HepG2 (cell line): ENCODE results near the gene CYP27A1. TPM values are rescaled to one million over a fixed set of nuclear protein-coding genes. Genes with fewer than 3 reads are reported as not detected.

Experiments used
- ATAC-seq: fragments of 200-7000 bp; cut with Tn5 transposase; 3 replicates; pipeline ENCODE4 v1.9.1; 2020; ENCODE audit warnings: mild to moderate bottlenecking, moderate library complexity
- BruUV-seq: library from RNA; stranded (reverse); fragments of 400-500 nt; replicated peaks from 2 replicates; lab custom pipeline; 2021; lab: Mats Ljungman, UMichigan
- CTCF ChIA-PET: fragments of 300-600 bp; formaldehyde crosslinking; extraction: SDS; loops from one replicate; lab custom pipeline; 2021; ENCODE audit warnings: low total read pairs, inconsistent platforms, low intra/inter-chr PET ratio; lab: Yijun Ruan, JAX
- POLR2A ChIA-PET: fragments of 350-600 bp; sonication (Branson Sonifier 250); formaldehyde crosslinking; loops from one replicate; lab custom pipeline; 2020; ENCODE audit warnings: antibody characterized with exemption, inconsistent platforms; lab: Yijun Ruan, JAX
- DNase-seq: peaks from one replicate; pipeline ENCODE4 v3.0.0-alpha.2; 2015; ENCODE audit warnings: low spot score
- FAIRE-seq: peaks from 3 replicates; lab custom pipeline; 2011; peaks lifted over from hg19 to GRCh38; lab: Jason Lieb, UNC
- H2AFZ ChIP-seq: one replicate; pipeline ENCODE4 v1.6.1; 2011; ENCODE audit warnings: low read length, inconsistent platforms
- H3K27ac ChIP-seq: fragments of 300-600 bp; 3 replicates; pipeline ENCODE4 v1.8.0; 2011; ENCODE audit warnings: mixed run types, mild to moderate bottlenecking, mixed read lengths, low read length, inconsistent platforms; ENCODE audit not compliant: insufficient read depth; ENCODE audit errors: extremely low read length
- H3K27me3 ChIP-seq, 2 experiments: fragments of 200-600 bp in 1 of 2; 2 replicates in 1 of 2; 3 replicates in 1 of 2; pipeline versions ENCODE4 v1.6.0 to v1.8.0; 2011; ENCODE audit warnings: low read length in 2 of 2, mild to moderate bottlenecking in 2 of 2, moderate library complexity in 2 of 2, inconsistent platforms in 1 of 2; ENCODE audit not compliant: insufficient read depth in 2 of 2, control insufficient read depth in 1 of 2
- H3K36me3 ChIP-seq, 2 experiments: fragments of 200-600 bp in 1 of 2; replicated peaks in 1 of 2; 2 replicates in 1 of 2; 3 replicates in 1 of 2; pipeline versions ENCODE4 v1.5.1 to v1.8.0; 2011; ENCODE audit warnings: low read length in 2 of 2, inconsistent platforms in 1 of 2; ENCODE audit not compliant: insufficient read depth in 2 of 2, control insufficient read depth in 1 of 2
- H3K4me1 ChIP-seq: 2 replicates; pipeline ENCODE4 v1.5.1; 2012; ENCODE audit warnings: low read length, inconsistent platforms; ENCODE audit not compliant: insufficient read depth
- H3K4me2 ChIP-seq: 2 replicates; pipeline ENCODE4 v1.6.0; 2011; ENCODE audit warnings: low read depth, low read length, inconsistent platforms
- H3K4me3 ChIP-seq, 3 experiments: fragments of 200-600 bp in 1 of 3; sonication (generic), shearing (Covaris generic) in 1 of 3; replicated peaks in 1 of 3; 2 replicates each; pipeline ENCODE4 v1.5.1; 2011 to 2016; ENCODE audit warnings: low read length in 3 of 3, inconsistent platforms in 2 of 3, low read depth in 2 of 3, mild to moderate bottlenecking in 2 of 3, control low read depth in 1 of 3, mixed read lengths in 1 of 3; ENCODE audit not compliant: insufficient read depth in 1 of 3
- H3K79me2 ChIP-seq: one replicate; pipeline ENCODE4 v1.6.1; 2011; ENCODE audit warnings: low read length, inconsistent platforms; ENCODE audit not compliant: insufficient read depth
- H3K9ac ChIP-seq: 2 replicates; pipeline ENCODE4 v1.6.0; 2011; ENCODE audit warnings: mild to moderate bottlenecking, low read depth, low read length, inconsistent platforms; ENCODE audit not compliant: insufficient read depth
- H3K9me3 ChIP-seq: 2 replicates; pipeline ENCODE4 v1.5.1; 2012; ENCODE audit warnings: mild to moderate bottlenecking, low read length
- H4K20me1 ChIP-seq: 2 replicates; pipeline ENCODE4 v1.6.0; 2011; ENCODE audit warnings: inconsistent platforms, mild to moderate bottlenecking, low read length, moderate library complexity; ENCODE audit not compliant: insufficient read depth
- AGO1 ChIP-seq: fragments of 200-400 bp; formaldehyde crosslinking; IDR thresholded peaks from 2 replicates; pipeline ENCODE4 v1.6.1; 2017; ENCODE audit warnings: mild to moderate bottlenecking, low read depth, low read length, moderate library complexity; ENCODE audit not compliant: poor library complexity, severe bottlenecking
- ARNT ChIP-seq: fragments of 450-650 bp; IDR thresholded peaks from 2 replicates; pipeline ENCODE4 v1.6.1; 2017
- ATM ChIP-seq: fragments of 450-650 bp; IDR thresholded peaks from 2 replicates; pipeline ENCODE4 v1.7.1; 2017; ENCODE audit warnings: mild to moderate bottlenecking, borderline replicate concordance
- CENPX ChIP-seq: sonication (generic); formaldehyde crosslinking; IDR thresholded peaks from 2 replicates; pipeline ENCODE4 v1.9.0; 2021; ENCODE audit warnings: mild to moderate bottlenecking, missing genetic modification reagents, moderate library complexity
- GTF2F1 ChIP-seq: fragments of 150-350 bp; IDR thresholded peaks from 2 replicates; pipeline ENCODE4 v1.6.1; 2014; ENCODE audit warnings: low read length
- RBFOX2 ChIP-seq: fragments of 200-400 bp; formaldehyde crosslinking; IDR thresholded peaks from 2 replicates; pipeline ENCODE4 v1.6.1; 2017; ENCODE audit warnings: low read depth, mild to moderate bottlenecking, low read length
- ZNF451 ChIP-seq: sonication (generic); formaldehyde crosslinking; IDR thresholded peaks from 2 replicates; pipeline ENCODE4 v1.5.0; 2020; ENCODE audit warnings: mild to moderate bottlenecking, missing genetic modification reagents
- ZNF614 ChIP-seq: IDR thresholded peaks from 2 replicates; pipeline ENCODE4 v1.6.1; 2018; ENCODE audit warnings: missing biosample characterization, missing genetic modification reagents, inconsistent platforms, borderline replicate concordance
- WGBS: methylation state at CpG from one replicate; pipeline ENCODE4 v1.1.6; 2017; ENCODE audit warnings: low lambda C conversion rate; 5-methylcytosine and 5-hydroxymethylcytosine counted together
- in situ Hi-C: cut with HindIII; loops from 2 replicates; pipeline ENCODE4 v1.10.0; 2017; ENCODE audit warnings: low pct_unique_long_range_greater_than_20kb; ENCODE audit not compliant: extremely low pct_ligation_motif_present
- intact Hi-C: fragments of 100-400 bp; cut with micrococcal nuclease; formaldehyde crosslinking; loops from one replicate; pipeline ENCODE4 v1.10.0; 2022; ENCODE audit not compliant: unreplicated experiment
- polyA plus RNA-seq, 8 experiments: library from polyadenylated mRNA; depleted of rRNA in 3 of 8; stranded (reverse) in 7 of 8; unstranded in 1 of 8; fragments of >200 nt; fragmentation: Illumina TruSeq in 4 of 8; extraction: Trizol in 4 of 8; gene quantifications; 2 replicates each; pipeline versions ENCODE4 v1.2.1 to v1.2.3, GENCODE V29; 2011 to 2016; ENCODE audit warnings: low read depth in 4 of 8, missing spikeins in 1 of 8, mixed read lengths in 1 of 8; ENCODE audit not compliant: insufficient read depth in 1 of 8
- total RNA-seq, 5 experiments: library from RNA; depleted of rRNA; stranded (reverse); fragments of >200 nt; fragmentation: Illumina TruSeq; extraction: Trizol; gene quantifications; 2 replicates each; pipeline ENCODE4 v1.2.3, GENCODE V29; 2016; ENCODE audit warnings: low read depth in 1 of 5
- TF ChIP-seq, protein P1 (sequence below): sonication (generic); formaldehyde crosslinking; IDR thresholded peaks from 2 replicates; pipeline ENCODE4 v1.8.1; 2023; ENCODE audit warnings: mild to moderate bottlenecking, missing genetic modification reagents
- TF ChIP-seq, protein P2 (sequence below): IDR thresholded peaks from 2 replicates; pipeline ENCODE4 v1.6.1; 2016; ENCODE audit warnings: low read depth, missing genetic modification reagents, missing compliant biosample characterization
- TF ChIP-seq, protein P3 (sequence below): sonication (generic); formaldehyde crosslinking; IDR thresholded peaks from 2 replicates; pipeline ENCODE4 v1.4.0; 2020; ENCODE audit warnings: missing genetic modification reagents

CYP27A1 gene
- total and polyA plus RNA-seq, 2 of the 13 experiments (the other 11 are each of a cell fraction or from before 2014, with no cell fraction given) = 157 to 266 TPM

DNA sequence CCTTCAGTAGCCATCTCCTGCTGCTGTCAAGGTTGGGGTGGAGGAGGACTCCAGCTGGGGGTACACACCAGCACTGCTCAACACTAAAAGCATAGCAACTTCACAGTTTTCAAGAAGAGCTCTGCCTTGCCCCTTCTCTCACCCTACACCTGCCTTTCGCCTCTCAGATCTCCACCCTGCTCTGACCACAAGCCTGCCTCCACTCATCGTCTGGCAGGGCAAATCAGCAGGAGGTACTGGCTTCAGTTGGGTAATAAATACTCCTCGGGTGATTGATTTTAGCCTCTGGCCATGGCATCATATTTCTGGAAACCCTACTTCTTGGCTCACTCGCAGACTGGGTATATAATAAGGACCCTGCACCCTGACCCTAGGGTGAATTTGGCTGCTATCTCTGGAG lies 52.7 kb downstream of the CYP27A1 start:
- peaks cover 12 to 82% of the 10 kb centered on the region in 2 experiments; a peak in 4 of 5 replicates for H3K27me3 ChIP-seq
- no peaks in the 10 kb centered on the region for H4K20me1 ChIP-seq
- in situ Hi-C loops = loop anchor here (25.0 kb wide), 1 partner anchor 97 kb away; no protein-coding TSS in a partner anchor
- no peak overlapping the region for H2AFZ ChIP-seq
- H3K9me3 ChIP-seq = no peaks in the 10 kb centered on the region
- no peaks in the 10 kb centered on the region for H3K36me3 ChIP-seq
- no peaks in the 10 kb centered on the region for H3K79me2 ChIP-seq
- ATAC-seq (no peak), FAIRE-seq (no peak), DNase-seq (no peak)
- no TSS peak for BruUV-seq
- H3K4me2 ChIP-seq = no peak overlapping the region
- intact Hi-C loops = no loop called here
- H3K9ac ChIP-seq = no peak overlapping the region
- no peak for TF ChIP-seq ATM
- TF ChIP-seq CENPX (CRISPR knock-in tag) = no peak
- no peak for TF ChIP-seq ARNT
- TF ChIP-seq RBFOX2 = no peak
- TF ChIP-seq, protein P1, sequence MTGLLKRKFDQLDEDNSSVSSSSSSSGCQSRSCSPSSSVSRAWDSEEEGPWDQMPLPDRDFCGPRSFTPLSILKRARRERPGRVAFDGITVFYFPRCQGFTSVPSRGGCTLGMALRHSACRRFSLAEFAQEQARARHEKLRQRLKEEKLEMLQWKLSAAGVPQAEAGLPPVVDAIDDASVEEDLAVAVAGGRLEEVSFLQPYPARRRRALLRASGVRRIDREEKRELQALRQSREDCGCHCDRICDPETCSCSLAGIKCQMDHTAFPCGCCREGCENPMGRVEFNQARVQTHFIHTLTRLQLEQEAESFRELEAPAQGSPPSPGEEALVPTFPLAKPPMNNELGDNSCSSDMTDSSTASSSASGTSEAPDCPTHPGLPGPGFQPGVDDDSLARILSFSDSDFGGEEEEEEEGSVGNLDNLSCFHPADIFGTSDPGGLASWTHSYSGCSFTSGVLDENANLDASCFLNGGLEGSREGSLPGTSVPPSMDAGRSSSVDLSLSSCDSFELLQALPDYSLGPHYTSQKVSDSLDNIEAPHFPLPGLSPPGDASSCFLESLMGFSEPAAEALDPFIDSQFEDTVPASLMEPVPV (CRISPR knock-in tag) = no peak
- no peak for TF ChIP-seq ZNF451 (CRISPR knock-in tag)
- no peak for TF ChIP-seq GTF2F1
- ChIA-PET POLR2A (no interaction called here), CTCF (no interaction called here)
- H3K27ac ChIP-seq = no peak overlapping the region
- WGBS = 27% methylated on average over 4 of the region's 4 CpGs
- peaks cover 24% of the 10 kb centered on the region for H3K4me1 ChIP-seq
- H3K4me3 ChIP-seq = no peak overlapping the region

DNA sequence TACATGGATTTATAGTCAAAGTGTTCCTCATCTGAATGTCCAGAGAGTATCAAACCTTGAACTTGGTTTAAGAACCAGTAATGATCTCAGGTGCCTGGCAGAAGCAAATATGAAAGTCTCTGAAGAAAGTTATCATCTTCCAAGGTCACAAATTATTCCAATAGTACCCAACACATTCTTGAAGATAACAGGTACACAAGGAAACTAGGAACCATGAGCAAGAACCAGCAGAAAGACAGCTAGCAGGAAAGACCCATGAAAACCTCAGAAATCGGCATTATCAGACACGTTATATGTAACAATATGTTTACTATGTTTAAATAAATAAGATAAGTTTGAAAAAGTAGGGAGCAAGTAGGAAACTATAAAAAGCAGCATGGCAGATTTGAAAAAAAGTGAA lies 55.5 kb downstream of the CYP27A1 start:
- H3K36me3 ChIP-seq = no peaks in the 10 kb centered on the region
- peaks cover 12% of the 10 kb centered on the region for H3K4me1 ChIP-seq
- in situ Hi-C loops = loop anchor here (25.0 kb wide), 1 partner anchor 100 kb away; no protein-coding TSS in a partner anchor
- no peaks in the 10 kb centered on the region for H3K9me3 ChIP-seq
- ATAC-seq = no peak
- no peaks in the 10 kb centered on the region for H4K20me1 ChIP-seq
- intact Hi-C loops = no loop called here
- POLR2A ChIA-PET = no interaction called here
- no peak overlapping the region for H3K9ac ChIP-seq
- no peak overlapping the region for H3K4me2 ChIP-seq
- H2AFZ ChIP-seq = no peak overlapping the region
- BruUV-seq = no TSS peak
- H3K79me2 ChIP-seq = no peaks in the 10 kb centered on the region
- FAIRE-seq = no peak
- no peak overlapping the region for H3K27ac ChIP-seq
- H3K4me3 ChIP-seq = no peak overlapping the region
- CTCF ChIA-PET = no interaction called here
- peaks cover 2 to 64% of the 10 kb centered on the region in 2 experiments; a peak in 4 of 5 replicates for H3K27me3 ChIP-seq
- 23% methylated on average over 2 of the region's 2 CpGs for WGBS
- DNase-seq = no peak
- TF ChIP-seq, protein P2, sequence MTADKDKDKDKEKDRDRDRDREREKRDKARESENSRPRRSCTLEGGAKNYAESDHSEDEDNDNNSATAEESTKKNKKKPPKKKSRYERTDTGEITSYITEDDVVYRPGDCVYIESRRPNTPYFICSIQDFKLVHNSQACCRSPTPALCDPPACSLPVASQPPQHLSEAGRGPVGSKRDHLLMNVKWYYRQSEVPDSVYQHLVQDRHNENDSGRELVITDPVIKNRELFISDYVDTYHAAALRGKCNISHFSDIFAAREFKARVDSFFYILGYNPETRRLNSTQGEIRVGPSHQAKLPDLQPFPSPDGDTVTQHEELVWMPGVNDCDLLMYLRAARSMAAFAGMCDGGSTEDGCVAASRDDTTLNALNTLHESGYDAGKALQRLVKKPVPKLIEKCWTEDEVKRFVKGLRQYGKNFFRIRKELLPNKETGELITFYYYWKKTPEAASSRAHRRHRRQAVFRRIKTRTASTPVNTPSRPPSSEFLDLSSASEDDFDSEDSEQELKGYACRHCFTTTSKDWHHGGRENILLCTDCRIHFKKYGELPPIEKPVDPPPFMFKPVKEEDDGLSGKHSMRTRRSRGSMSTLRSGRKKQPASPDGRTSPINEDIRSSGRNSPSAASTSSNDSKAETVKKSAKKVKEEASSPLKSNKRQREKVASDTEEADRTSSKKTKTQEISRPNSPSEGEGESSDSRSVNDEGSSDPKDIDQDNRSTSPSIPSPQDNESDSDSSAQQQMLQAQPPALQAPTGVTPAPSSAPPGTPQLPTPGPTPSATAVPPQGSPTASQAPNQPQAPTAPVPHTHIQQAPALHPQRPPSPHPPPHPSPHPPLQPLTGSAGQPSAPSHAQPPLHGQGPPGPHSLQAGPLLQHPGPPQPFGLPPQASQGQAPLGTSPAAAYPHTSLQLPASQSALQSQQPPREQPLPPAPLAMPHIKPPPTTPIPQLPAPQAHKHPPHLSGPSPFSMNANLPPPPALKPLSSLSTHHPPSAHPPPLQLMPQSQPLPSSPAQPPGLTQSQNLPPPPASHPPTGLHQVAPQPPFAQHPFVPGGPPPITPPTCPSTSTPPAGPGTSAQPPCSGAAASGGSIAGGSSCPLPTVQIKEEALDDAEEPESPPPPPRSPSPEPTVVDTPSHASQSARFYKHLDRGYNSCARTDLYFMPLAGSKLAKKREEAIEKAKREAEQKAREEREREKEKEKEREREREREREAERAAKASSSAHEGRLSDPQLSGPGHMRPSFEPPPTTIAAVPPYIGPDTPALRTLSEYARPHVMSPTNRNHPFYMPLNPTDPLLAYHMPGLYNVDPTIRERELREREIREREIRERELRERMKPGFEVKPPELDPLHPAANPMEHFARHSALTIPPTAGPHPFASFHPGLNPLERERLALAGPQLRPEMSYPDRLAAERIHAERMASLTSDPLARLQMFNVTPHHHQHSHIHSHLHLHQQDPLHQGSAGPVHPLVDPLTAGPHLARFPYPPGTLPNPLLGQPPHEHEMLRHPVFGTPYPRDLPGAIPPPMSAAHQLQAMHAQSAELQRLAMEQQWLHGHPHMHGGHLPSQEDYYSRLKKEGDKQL (CRISPR knock-in tag) = no peak
- TF ChIP-seq ZNF614 (CRISPR knock-in tag) (no peak), AGO1 (no peak)
- TF ChIP-seq, protein P3, sequence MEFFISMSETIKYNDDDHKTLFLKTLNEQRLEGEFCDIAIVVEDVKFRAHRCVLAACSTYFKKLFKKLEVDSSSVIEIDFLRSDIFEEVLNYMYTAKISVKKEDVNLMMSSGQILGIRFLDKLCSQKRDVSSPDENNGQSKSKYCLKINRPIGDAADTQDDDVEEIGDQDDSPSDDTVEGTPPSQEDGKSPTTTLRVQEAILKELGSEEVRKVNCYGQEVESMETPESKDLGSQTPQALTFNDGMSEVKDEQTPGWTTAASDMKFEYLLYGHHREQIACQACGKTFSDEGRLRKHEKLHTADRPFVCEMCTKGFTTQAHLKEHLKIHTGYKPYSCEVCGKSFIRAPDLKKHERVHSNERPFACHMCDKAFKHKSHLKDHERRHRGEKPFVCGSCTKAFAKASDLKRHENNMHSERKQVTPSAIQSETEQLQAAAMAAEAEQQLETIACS (CRISPR knock-in tag) = no peak
